Stimulated activated CD4-positive, alpha-beta T cell treated with anti-CD3 and anti-CD28 coated beads, Interleukin-4, amount 100 ng/mL, for 4 hours (primary cell): ENCODE results near the gene NISCH.

ENCODE experiments used
- DNase-seq, 2 experiments: peaks; one replicate each; pipeline ENCODE4 v3.0.0-alpha.2; 2020

Gene NISCH

DNA sequence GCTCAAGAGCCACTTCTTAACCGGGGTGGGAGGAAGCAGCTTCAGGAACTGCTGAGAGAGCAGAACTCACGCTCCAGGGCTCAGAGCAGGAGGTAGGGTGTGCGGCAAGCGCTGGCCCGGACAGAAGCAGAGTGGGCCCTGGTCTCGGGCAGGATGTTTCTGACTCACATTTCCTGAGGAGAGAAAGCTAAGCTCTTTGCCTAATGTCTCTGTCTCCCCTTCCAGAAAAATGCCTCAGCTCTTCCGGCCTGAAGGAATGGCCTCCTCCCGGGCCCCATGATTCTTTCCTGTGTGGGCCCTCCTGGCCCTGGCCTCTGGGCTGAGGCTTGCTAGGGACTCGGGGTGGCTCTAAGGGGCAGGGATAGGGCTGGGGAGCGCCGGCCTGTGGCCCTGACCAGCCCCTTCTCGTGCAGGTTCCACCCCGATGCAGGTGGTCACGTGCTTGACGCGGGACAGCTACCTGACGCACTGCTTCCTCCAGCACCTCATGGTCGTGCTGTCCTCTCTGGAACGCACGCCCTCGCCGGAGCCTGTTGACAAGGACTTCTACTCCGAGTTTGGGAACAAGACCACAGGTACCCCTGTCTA lies 35.6 kb downstream of the NISCH start:
- DNase-seq = no peak

DNA sequence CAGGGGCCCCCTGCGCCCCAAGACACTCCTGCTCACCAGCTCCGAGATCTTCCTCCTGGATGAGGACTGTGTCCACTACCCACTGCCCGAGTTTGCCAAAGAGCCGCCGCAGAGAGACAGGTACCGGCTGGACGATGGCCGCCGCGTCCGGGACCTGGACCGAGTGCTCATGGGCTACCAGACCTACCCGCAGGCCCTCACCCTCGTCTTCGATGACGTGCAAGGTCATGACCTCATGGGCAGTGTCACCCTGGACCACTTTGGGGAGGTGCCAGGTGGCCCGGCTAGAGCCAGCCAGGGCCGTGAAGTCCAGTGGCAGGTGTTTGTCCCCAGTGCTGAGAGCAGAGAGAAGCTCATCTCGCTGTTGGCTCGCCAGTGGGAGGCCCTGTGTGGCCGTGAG lies 36.7 kb downstream of the NISCH start:
- no peak for DNase-seq

DNA sequence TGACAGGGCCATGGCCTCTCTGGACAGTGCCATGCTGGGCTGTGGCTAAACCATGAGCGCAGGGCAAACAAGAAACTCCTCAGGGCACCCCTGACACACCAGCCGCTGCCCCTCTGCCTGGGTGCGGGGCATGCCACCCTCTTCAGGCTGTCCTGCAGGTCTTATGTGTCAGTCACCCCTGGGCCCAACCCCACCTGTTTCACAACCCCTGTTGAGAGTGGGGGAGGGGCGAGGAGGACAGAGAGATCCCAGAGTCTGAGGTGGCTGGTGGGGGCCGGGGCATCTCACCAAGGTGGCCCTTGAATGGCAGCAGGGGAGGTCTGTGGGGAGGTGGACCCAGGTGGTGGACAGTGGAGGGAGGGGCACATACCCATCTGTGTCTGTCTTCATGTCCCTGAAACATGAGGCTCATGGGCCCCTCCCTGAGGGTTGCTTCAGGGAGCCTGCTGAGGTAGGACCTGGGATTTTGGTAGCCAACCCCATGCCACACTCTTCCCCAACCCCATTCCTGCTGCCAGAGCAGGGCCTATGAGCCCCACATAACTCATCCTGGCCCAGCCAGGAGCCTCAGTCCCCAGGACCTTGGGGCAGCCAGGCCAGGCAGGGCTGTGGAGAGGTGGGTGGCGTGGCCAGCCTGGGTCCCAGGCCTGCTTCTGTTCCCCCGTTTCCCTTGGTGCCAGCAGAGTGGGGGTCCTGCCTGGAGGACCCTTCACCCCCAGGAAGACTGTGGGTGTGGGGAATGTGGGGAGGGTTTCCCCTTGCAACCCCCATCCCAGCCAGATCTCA lies 38.0 kb downstream of the NISCH start:
- DNase-seq = no peak

DNA sequence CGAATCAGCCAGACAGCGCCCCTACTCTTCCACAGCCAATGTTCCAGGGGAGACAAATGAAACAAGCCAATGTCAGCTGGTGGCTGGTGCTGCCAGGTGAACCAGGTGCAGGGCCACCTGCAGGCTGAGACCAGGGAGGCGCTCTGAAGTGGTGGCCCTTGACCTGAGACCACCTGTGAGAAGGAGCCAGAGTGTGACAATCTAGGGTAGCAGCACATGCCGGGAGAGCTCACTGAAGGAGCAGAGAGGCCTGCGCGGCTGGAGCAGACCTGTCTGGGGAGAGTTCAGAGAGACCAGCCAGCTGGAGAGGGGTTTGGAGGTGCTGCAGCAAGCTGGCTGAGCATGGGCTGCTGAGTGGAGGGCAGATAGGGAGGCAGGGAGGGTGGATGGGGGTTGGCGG lies 39.0 kb downstream of the NISCH start:
- no peak for DNase-seq

DNA sequence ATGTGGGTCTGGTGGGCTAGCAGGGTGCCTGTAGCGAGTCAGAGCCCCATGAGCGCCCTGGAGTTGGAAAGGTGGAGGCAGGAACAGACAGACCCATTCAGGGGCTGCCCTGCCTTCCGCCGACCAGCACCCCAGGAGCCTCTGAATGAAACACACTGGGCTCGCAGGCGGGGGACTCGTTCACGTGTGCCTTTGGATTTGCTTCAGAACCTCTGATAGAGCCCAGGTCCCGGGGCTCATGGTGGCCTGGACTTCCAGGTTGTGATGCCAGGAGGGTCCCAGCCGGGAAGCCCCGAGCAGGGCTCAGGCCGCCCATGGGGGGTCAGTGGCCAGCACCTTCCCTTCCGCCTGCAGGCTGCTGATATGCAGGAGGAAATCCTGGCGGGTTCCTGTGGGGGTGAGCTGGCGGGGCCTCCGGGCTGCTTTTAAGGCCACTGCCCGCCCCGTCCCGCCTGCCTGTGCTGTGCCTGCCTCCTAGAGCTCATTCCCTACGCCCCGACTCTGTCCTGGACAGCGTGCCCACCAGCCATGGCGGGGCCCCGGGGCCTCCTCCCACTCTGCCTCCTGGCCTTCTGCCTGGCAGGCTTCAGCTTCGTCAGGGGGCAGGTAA lies 39.6 kb downstream of the NISCH start, which contains the start of gene STAB1:
Gene STAB1 (plus strand): TSS at position 453 of the 610 bp plus-strand sequence. CDS start 76 bp downstream, at position 529.
- no peak for DNase-seq

DNA sequence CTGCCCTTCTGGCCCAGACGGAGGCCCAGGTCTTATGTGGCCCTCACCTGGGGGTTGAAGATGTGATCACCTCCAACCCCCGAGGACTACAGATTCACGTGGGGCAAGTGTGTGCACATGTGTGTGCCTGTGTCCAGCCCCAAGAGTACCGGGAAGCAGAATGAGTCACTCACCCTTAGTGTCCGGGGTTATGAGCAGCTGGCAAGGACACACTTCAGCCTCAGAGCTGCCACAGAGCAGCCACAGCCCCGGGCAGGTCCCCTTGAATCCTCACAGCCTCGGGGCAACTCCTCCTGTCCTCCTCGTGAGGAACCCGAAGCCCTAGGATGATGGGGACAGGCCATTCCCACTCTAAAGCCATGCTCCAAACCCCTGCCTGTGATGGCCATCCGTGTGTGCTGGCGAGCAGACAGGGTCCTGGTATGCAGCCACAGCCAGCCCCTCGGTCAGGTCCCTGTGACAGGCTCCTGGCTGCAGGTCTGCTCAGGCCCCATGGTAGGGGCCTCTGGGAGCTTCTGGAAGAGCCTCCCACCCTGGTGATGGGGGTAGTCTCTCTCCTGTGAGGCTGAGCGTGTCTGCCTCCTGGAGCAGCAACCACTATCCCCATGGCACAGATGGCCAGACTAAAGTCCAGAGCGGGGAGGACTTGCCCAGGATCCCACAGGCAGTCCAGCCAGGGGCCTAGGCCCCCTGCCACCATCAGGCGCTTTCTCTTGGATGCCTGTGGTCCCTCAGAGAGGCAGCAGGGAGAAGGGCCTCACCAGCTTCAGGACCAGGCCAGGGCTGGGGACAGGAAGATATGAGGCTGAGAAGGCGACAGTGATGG lies 40.6 kb downstream of the NISCH start:
- no peak for DNase-seq

DNA sequence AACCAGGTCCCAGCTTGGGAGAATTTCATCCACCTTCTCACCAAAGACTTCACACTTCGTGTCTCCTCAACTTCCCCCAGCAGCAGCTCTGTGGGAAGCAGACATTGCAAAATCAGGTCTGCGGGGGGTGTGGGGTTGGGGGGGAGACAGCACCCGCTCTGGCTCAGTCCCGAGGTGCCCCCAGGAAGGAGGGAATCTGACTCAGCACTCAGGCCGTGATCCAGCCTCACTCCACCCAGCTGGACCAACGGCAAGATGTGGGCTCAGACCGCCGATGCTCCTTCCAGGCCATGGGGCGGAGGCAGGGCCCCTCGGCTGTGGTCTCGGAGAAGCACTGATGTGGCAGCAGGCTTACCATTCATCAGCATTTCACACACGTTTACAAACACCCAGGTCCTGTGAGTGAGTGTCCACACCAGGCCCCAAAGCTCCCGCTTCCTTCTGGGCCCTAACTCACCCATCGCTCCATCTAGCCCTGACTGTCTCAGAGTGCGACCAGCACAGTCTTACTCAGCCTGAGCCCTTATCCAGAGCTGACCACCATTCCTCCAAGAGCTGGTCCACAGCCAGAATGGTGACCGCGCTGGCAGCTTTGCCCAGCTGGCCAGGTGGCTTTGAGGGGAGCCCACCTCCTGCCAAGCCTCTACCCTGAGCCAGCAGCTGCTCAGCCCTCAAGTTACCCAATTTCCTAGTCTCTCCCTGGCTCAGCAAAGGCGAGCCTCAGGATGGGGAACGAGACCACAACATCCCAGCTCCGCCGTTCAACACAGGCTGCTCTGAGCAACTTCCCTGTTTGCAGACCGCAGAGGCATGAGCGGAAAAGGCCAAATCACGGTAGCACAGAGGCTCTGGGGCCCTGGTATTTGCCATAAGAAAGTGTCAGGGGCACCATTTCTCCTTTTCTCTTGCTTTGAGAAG lies 43.0 kb downstream of the NISCH start:
- DNase-seq = no peak

DNA sequence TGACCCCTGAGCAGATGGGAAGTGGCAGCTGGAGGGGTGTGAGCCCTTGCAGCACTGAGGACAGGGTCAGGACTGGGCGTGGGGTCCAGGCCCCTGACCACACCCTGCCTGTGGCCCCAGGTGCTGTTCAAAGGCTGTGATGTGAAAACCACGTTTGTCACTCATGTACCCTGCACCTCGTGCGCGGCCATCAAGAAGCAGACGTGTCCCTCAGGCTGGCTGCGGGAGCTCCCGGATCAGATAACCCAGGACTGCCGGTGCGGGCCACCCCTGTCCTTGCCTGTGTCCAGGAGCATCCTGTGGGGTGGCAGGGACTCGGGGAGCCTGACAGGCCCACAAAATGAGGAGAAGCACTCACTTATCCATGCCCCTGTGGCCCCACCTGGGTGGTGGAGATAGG lies 45.6 kb downstream of the NISCH start:
- DNase-seq = no peak

DNA sequence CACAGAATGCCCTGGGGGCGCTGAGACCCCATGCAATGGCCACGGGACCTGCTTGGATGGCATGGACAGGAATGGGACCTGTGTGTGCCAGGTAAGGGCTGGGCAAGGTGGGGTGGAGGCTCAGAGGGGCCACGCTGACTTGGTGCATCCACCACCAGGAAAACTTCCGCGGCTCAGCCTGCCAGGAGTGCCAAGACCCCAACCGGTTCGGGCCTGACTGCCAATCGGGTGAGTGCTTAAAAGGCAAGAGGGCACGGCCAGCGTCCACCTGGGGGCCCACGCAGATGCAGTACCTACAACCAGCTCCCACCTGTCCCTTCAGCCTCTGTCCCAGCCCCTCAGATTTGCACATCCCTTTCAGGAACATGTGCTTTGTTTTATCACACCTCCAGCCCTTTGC lies 46.6 kb downstream of the NISCH start:
- DNase-seq = no peak

DNA sequence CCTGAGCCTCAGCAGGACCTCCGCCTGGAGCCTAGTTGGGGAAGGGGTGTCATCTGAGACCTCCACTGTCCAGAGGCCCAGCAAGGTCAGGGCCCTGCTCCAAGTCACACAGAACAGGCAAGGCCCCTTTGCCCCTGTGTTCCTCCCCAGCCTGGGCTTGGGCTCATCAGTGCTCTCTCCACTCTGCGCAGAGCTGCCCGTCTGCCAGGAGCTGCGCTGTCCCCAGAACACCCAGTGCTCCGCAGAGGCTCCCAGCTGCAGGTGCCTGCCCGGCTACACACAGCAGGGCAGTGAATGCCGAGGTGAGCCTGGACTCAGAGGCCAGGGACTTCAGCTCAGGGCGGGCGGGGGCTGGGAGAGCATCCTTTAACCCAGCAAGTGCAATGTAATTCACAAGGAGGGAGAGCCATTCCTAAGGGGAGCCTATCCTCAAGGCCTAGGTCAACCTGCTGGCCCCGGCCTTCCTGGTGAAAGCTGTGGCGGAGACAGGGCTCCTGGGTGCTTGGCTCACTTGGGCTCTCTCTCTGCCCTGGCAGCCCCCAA lies 47.5 kb downstream of the NISCH start:
- DNase-seq = no peak

DNA sequence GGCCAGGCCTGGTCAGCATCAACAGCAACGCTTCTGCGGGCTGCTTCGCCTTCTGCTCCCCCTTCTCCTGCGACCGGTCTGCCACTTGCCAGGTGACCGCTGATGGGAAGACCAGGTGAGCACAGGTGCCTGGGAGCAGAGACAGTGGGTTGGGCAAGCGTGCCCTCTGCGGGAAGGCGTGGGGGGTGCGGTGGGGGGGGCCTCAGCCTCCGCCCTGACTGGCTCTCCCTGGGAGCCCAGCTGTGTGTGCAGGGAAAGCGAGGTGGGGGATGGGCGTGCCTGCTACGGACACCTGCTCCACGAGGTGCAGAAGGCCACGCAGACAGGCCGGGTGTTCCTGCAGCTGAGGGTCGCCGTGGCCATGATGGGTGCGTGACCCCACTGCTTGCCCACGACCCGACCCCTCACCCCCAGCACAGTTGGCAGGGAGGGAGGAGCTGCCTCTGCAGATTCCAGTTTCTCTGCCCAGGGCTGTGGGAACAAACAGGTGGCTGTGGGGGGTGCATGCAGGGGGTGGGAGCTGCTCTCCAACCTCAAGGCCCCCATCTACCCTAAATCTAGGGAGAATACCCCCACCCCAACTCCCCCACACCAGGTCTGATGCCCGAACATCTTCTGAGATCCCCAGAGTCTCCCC lies 48.5 kb downstream of the NISCH start:
- no peak for DNase-seq

DNA sequence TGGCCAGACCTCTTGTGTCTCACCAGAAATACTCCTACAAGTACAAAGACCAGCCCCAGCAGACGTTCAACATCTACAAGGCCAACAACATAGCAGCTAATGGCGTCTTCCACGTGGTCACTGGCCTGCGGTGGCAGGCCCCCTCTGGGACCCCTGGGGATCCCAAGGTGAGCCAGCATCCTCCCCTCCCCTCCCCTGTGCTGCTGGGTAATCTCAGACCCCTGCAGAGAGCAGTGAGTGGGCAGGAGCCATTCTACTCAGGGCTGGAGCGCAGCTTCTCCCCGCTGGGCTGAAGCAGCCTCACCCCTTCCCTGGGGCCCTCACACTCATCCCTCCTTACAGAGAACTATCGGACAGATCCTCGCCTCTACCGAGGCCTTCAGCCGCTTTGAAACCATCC lies 49.6 kb downstream of the NISCH start:
- no peak for DNase-seq

DNA sequence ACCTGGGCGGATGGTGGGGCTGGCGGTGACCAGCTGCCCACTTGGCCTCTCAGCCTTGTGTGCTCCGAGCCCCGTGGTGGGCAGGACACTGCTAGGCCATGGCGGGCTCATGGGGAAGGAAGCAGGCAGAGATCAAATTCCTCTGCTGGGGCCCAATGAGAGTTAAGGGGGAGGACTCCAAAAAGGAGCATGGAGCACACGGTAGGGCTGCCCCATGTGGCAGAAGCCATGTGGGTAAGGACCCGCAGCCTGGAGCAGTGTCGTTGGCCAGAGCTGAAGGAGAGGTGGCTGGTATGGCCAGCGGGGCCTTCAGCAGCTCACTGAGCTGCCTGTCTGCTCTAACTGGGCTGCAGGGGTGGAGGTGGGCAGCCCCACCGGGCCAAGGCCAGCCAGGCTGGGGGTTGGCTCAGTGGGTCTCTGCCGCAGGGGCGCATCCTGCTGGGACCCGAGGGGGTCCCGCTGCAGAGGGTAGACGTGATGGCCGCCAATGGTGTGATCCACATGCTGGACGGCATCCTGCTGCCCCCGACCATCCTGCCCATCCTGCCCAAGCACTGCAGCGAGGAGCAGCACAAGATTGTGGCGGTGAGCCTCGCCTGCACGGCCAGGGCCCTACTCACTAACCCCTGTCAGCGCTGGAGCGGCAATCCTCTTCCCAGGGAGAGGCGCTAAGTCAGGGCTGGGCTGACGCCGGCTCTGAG lies 51.0 kb downstream of the NISCH start:
- no peak for DNase-seq

DNA sequence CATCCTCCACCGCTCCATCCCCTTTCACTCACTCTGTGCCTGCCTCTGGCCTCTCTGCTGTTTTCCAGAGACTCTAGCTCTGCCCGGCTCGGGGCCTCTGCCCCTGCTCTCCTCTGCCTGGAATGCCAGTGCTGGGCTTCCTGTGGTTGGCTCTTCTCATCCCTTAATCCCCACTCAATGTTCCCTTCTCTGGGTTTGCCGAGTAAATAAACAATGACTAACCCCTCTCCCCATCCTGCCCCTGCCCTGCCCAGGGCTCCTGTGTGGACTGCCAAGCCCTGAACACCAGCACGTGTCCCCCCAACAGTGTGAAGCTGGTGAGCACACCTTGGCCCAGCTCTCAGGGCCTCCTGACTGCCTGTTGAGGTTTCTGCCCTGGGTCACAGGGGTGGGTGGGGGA lies 52.0 kb downstream of the NISCH start:
- no peak for DNase-seq

DNA sequence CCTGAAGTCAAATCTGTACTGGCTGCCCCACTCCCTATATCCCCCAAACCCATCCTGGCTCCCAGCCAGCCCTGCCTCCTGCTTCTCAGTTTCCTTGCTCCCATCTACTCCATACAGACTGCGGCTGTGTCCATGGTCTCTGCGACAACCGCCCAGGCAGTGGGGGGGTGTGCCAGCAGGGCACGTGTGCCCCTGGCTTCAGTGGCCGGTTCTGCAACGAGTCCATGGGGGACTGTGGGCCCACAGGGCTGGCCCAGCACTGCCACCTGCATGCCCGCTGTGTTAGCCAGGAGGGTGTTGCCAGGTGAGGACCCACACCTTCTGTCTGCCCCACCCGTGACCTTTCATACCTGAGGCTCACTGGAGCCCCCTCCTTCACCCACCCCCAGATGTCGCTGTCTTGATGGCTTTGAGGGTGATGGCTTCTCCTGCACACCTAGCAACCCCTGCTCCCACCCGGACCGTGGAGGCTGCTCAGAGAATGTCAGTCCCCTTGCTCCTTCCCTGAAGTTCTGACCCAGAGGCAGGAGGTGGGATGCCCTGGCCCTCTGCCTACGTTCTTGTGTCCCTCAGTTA lies 54.4 kb downstream of the NISCH start:
- no peak for DNase-seq

DNA sequence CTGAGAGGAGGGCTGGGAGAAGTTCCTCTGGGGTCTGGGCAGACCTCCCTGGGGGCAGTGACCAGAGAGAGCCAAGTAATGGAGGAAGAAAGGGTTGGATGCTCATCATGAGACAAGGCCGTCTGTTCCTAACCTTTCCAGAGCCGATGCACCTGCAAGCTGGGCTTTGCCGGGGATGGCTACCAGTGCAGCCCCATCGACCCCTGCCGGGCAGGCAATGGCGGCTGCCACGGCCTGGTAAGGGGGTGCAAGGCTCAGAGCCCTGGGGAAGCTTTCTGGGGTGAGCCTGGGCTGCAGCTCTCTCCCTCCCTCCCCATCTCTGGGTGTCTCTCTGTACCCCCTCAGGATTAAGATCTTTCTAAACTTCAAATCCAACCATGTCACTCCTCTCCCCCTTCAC lies 56.1 kb downstream of the NISCH start:
- no peak for DNase-seq

DNA sequence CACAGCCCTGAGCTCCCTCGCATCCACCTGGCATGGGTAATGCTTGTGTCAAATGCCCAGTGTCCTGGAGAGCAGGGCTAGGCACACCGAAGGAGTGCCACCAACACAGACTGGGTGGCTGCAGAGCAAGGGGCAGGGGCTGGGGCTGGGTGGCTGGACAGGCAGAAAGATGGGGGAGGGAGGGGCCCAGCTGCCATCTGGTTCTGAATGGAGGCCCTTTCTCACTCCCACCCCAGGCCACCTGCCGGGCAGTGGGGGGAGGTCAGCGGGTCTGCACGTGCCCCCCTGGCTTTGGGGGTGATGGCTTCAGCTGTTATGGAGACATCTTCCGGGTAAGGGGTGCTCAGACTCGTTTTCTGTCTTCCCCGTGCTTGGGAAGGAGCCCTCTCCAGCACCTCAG lies 56.7 kb downstream of the NISCH start:
- no peak for DNase-seq

DNA sequence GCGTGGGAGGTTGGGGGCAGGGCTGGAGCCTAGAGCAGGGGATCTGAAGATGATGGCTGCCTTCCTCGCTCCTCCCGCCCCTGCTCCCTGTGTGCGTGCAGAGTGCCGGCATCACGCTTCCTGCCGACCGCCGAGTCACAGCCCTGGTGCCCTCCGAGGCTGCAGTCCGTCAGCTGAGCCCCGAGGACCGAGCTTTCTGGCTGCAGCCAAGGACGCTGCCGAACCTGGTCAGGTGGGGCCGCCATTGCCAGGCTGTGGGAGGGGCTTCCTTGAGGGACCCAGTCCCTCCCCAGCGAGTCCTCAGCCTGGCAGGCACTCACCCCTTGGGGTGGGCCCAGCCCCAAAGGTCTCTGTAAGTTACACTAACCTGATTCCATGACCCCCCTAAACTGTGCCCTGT lies 57.3 kb downstream of the NISCH start:
- DNase-seq = no peak

DNA sequence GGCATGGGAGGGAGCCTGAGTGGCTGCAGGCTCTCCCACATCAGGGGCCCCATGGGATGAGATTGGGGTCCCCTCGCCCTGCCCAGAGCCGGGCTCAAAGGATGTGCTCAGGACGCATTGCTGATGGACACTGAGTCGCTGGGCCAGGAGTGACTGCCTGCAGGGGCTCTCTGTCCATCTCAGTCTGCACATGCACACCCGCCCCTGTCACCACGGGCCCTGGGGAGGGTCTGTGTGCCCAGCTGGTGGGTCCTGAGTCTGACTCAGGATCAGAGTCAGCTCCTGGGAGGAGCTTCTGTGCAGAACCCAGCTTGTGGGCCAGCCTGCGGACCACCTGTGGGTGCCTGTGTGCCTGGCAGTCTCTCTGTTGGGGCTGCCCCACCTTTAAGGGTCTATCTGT lies 57.9 kb downstream of the NISCH start:
- DNase-seq = no peak

DNA sequence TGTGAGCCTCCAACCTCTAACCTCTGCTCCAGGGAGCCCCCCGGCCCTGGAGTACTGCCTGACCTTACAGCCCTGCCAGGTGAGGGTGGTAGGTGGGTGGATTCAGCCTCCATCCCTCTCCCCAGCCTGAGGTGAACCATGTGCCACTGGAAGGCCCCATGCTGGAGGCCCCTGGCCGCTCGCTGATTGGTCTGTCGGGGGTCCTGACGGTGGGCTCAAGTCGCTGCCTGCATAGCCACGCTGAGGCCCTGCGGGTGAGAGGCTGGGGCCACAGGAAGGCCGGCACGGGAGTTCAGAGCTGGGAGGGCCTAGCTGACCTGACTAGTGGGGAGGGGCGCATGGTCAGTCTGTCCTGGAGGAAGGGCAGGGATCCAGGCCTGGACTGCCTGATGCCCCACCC lies 59.2 kb downstream of the NISCH start:
- DNase-seq = no peak

DNA sequence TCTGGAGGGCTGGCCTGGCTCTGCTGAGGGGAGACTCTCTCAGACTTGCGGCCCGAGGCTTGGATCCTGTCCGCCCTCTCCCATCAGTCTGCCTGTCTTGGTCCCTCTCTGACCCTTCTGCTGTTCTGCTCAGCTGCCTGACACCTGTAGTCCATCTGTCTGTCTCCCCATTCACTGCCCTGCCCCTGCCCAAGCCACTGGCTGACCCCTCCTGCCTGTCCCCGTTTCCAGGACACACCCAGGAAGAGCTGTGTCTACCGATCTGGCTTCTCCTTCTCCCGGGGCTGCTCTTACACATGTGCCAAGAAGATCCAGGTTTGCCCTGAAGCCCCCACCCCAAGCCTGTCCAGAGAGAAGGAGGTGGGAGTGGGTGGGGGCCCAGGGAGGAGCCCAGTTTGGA lies 59.8 kb downstream of the NISCH start:
- DNase-seq = no peak
